ENCODE measurements around the gene ARCN1.
A peak's percentile ranks its signal among the peaks of the same experiment; 100 is the strongest.

ARCN1 gene

GRCh38 chr11:118623269-118623655, 51.1 kb downstream of the ARCN1 start:
- DNase-seq = no peak

- DNase-seq = no peak
These were observed 53.0 kb downstream of the ARCN1 start for GRCh38 chr11:118625036-118625690.

GRCh38 chr11:118625976-118626375, 53.8 kb downstream of the ARCN1 start:
- no peak for DNase-seq

GRCh38 chr11:118627566-118627965, 55.4 kb downstream of the ARCN1 start:
- no peak for DNase-seq

- no peak for DNase-seq
These were observed 55.8 kb downstream of the ARCN1 start for GRCh38 chr11:118628031-118628430.

GRCh38 chr11:118628432-118628831, 56.2 kb downstream of the ARCN1 start:
- DNase-seq = no peak

GRCh38 chr11:118628861-118629549, 56.8 kb downstream of the ARCN1 start:
- no peak for DNase-seq

GRCh38 chr11:118629761-118630661, 57.8 kb downstream of the ARCN1 start:
- DNase-seq = no peak

- no peak for DNase-seq
These were observed 59.1 kb downstream of the ARCN1 start for GRCh38 chr11:118631142-118631909.

GRCh38 chr11:118632577-118633318, 60.5 kb downstream of the ARCN1 start:
- DNase-seq = no peak

- DNase-seq = no peak
These were observed 61.1 kb downstream of the ARCN1 start for GRCh38 chr11:118633319-118633690.

- no peak for DNase-seq
These were observed 61.8 kb downstream of the ARCN1 start for GRCh38 chr11:118633979-118634378.

- DNase-seq = no peak
These were observed 62.4 kb downstream of the ARCN1 start for GRCh38 chr11:118634431-118635236.

GRCh38 chr11:118635237-118635591, 63.0 kb downstream of the ARCN1 start:
- DNase-seq = peak; percentile 64

- no peak for DNase-seq
These were observed 63.4 kb downstream of the ARCN1 start for GRCh38 chr11:118635642-118636041.

GRCh38 chr11:118636569-118637290, 64.5 kb downstream of the ARCN1 start:
- no peak for DNase-seq

- no peak for DNase-seq
These were observed 66.5 kb downstream of the ARCN1 start for GRCh38 chr11:118638726-118639125.

GRCh38 chr11:118639899-118640298, 67.7 kb downstream of the ARCN1 start:
- DNase-seq = no peak

- DNase-seq = no peak
These were observed 68.3 kb downstream of the ARCN1 start for GRCh38 chr11:118640332-118641154.

Measured in retina (tissue), 1 donor.